Mesothelial cell of epicardium (in vitro differentiated cells): Measurements from ENCODE around the gene DCDC1. TPM values are rescaled to one million over a fixed set of nuclear protein-coding genes. Genes with fewer than 3 reads are reported as not detected.

Experiments used
- DNase-seq, 2 experiments: peaks; one replicate each; pipeline ENCODE4 v3.0.0; 2021; ENCODE audit warnings: low spot score in 2 of 2; ENCODE audit not compliant: unreplicated experiment in 2 of 2
- H3K27ac Mint-ChIP-seq: 2 replicates; pipeline ENCODE4 v1.8.0; 2021; ENCODE audit warnings: mixed read lengths
- H3K27me3 Mint-ChIP-seq: 2 replicates; pipeline ENCODE4 v1.8.0; 2021; ENCODE audit warnings: low read depth, mixed read lengths
- H3K36me3 Mint-ChIP-seq: 2 replicates; pipeline ENCODE4 v1.8.0; 2021; ENCODE audit warnings: mixed read lengths
- H3K4me1 Mint-ChIP-seq: 2 replicates; pipeline ENCODE4 v1.8.0; 2021; ENCODE audit warnings: mixed read lengths
- H3K4me3 Mint-ChIP-seq: 2 replicates; pipeline ENCODE4 v1.8.0; 2021; ENCODE audit warnings: mild to moderate bottlenecking, moderate library complexity, mixed read lengths
- H3K9me3 Mint-ChIP-seq: 2 replicates; pipeline ENCODE4 v1.8.0; 2021; ENCODE audit warnings: mixed read lengths
- total RNA-seq: library from RNA; stranded (reverse); gene quantifications from 3 replicates; pipeline ENCODE4 v1.2.1, GENCODE V29; 2021
- TF ChIP-seq, protein P1 (sequence below): fragments of 200-600 bp; sonication (generic); IDR thresholded peaks from one replicate; pipeline ENCODE4 v1.5.0; 2021; ENCODE audit warnings: antibody characterized with exemption; ENCODE audit not compliant: unreplicated experiment

DCDC1 gene
- total RNA-seq, 1 donor from 2014 or later: 1.2 TPM

DNA sequence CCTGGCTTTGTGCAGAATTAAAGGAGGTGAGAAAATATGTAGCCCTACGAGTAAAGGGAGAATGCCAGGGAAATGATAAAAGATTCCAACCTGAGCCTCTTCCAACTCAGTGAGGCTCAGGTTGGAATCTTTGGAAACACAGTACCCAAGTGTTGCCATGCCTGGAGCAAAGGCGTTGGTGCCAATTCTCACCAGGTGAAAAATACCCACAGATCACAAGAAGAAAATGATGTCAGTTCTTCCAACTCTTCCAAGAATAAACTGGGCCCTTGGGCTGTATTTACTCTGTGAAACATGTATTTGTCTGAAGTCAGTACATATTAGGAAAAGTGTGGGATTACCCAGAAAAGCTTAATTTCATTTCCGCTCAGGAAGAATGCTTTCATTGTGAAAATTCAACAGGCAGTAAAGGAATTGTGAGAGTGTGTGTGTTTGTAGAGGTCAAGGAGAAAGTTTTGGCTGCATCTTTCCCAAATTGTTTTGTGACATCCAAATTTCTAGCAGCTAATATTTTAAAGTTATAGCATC, 548.0 kb downstream of the DCDC1 start:
- Mint-ChIP-seq H3K36me3 (no peaks in the 10 kb centered on the region), H3K9me3 (no peaks in the 10 kb centered on the region), H3K4me1 (peaks cover 31% of the 10 kb centered on the region), H3K27me3 (no peaks in the 10 kb centered on the region), H3K27ac (no peak overlapping the region), H3K4me3 (no peak overlapping the region)
- DNase-seq: no peak
- TF ChIP-seq, protein P1, sequence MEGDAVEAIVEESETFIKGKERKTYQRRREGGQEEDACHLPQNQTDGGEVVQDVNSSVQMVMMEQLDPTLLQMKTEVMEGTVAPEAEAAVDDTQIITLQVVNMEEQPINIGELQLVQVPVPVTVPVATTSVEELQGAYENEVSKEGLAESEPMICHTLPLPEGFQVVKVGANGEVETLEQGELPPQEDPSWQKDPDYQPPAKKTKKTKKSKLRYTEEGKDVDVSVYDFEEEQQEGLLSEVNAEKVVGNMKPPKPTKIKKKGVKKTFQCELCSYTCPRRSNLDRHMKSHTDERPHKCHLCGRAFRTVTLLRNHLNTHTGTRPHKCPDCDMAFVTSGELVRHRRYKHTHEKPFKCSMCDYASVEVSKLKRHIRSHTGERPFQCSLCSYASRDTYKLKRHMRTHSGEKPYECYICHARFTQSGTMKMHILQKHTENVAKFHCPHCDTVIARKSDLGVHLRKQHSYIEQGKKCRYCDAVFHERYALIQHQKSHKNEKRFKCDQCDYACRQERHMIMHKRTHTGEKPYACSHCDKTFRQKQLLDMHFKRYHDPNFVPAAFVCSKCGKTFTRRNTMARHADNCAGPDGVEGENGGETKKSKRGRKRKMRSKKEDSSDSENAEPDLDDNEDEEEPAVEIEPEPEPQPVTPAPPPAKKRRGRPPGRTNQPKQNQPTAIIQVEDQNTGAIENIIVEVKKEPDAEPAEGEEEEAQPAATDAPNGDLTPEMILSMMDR: no peak

DNA sequence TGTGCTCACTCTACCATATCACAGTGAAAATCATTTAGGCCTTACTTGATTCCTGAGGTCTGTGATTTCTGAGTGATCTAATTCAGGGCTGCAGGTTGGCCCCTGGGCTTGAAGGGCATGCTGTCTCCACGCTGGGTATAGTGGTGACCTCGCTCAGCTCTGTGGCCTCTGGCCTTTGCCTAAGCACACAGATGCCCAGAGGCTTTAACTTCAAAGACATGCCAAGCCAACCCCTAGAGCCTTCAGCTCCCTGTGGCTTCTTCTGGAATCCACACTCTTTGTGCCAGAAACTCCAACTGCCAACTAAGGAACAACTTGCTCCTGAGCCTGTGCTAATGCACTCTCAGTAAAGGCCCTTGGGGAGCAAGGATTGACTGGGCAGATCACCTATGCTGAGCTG, 550.8 kb downstream of the DCDC1 start:
- H3K4me1 Mint-ChIP-seq: peaks cover 39% of the 10 kb centered on the region
- TF ChIP-seq, protein P1: no peak
- H3K36me3 Mint-ChIP-seq: no peaks in the 10 kb centered on the region
- no peak for DNase-seq
- H3K9me3 Mint-ChIP-seq: no peaks in the 10 kb centered on the region
- H3K4me3 Mint-ChIP-seq: no peak overlapping the region
- H3K27me3 Mint-ChIP-seq: no peaks in the 10 kb centered on the region
- H3K27ac Mint-ChIP-seq: no peak overlapping the region

DNA sequence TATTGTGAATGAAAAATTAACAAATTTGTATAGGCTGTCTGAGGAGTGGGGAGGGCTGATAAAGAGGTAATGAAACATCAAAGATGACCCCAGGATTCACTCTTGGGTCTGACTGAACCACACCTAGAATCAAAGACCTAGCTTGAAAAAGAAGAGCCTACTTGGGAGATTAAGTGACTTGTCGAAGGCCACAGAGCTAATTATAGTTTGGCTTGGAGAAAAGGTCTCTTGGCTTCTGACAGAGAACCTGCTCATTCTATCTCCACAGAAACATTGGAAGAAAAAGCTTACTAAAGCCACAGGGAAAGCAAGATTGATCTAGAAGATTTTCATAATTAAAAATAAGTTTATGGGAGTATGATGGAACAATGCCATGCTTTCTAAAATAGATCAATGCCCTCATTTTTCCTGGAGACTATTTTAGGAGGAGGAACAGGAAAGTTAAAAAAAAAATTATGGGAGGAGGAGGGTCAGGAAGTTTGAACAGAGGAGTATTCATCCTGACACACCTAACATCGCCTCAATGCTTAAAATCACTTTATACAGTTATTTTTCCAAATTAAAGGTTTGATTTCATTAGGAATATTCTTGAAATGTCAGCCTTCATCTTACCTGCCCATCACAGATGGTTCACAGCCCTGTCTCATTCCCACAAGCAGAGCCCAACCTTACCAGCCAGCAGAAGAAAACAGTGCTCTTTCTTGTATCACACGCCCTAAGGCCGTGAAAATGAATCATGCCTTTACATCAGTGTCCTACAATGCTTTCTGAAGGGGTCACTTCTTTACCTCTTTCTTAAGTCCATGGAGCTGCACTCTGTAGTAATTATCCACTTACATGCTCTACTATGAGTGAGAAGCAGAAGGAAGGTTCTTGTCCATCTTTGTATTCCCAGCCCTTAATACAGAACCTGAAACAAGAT, 552.3 kb downstream of the DCDC1 start:
- H3K4me1 Mint-ChIP-seq: peaks cover 42% of the 10 kb centered on the region
- no peaks in the 10 kb centered on the region for H3K9me3 Mint-ChIP-seq
- H3K4me3 Mint-ChIP-seq: no peak overlapping the region
- no peaks in the 10 kb centered on the region for H3K36me3 Mint-ChIP-seq
- no peak overlapping the region for H3K27ac Mint-ChIP-seq
- DNase-seq: no peak
- no peaks in the 10 kb centered on the region for H3K27me3 Mint-ChIP-seq
- TF ChIP-seq, protein P1: no peak

DNA sequence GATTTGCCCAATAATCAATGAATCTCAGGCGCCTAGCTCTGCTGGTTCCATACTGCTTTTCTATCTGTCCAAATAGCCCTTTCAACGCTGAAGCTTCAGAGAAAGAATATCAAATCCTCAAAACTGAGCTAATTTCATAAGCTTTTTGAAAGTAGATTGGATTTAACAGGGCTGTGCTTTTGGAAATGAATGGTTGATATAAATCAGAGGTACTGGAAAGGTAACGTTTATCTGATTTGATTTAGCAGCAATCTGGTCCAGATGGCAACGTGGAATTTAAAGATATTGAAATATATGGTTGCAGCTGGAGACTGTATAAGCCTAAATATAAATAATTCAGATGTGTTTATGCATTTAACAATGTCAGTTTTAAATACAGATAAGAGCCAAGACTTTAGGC, 553.9 kb downstream of the DCDC1 start:
- DNase-seq: no peak
- Mint-ChIP-seq H3K27me3 (no peaks in the 10 kb centered on the region), H3K36me3 (no peaks in the 10 kb centered on the region), H3K27ac (no peak overlapping the region), H3K4me1 (peaks cover 38% of the 10 kb centered on the region), H3K4me3 (no peak overlapping the region), H3K9me3 (no peaks in the 10 kb centered on the region)
- TF ChIP-seq, protein P1: no peak

DNA sequence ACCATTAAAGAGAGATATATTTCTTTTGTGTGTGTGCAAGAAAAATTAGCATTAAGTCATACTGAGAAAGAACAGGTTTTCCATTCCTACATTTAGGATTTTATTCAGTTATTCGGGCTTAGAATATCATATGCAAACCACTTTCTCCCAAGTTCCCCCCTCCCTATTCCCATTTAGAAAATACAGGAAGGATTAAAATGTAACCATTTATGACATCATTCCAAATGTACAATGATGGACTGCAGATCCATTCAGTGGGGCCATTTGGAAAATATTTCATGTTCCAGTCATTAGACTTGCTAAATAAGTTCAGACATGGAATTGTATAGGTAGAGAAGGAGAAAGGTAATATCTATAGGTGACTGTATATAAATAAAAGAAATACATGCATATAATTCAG, 554.8 kb downstream of the DCDC1 start:
- Mint-ChIP-seq H3K4me1 (peaks cover 38% of the 10 kb centered on the region), H3K4me3 (no peak overlapping the region), H3K27ac (no peak overlapping the region), H3K36me3 (no peaks in the 10 kb centered on the region), H3K9me3 (no peaks in the 10 kb centered on the region), H3K27me3 (no peaks in the 10 kb centered on the region)
- DNase-seq: no peak
- TF ChIP-seq, protein P1: no peak

Other genes starting within 250 kb of the DCDC1 start
- gene DNAJC24, start 121 bp upstream of the DCDC1 start, total RNA-seq: 21.6 to 24.4 TPM (median 23.1 TPM) in 3 replicates
- 27.3 to 37.4 TPM (median 28.1 TPM) in 3 replicates for gene IMMP1L, start 139.9 kb upstream of the DCDC1 start, total RNA-seq
- gene ELP4, start 140.0 kb upstream of the DCDC1 start, total RNA-seq: 18.9 to 21.0 TPM (median 19.5 TPM) in 3 replicates